Panc1 (cell line): ENCODE data around the gene ARPC1B. TPM values are rescaled to one million over a fixed set of nuclear protein-coding genes. Genes with fewer than 3 reads are reported as not detected.

Source experiments
- ATAC-seq: fragments of 200-7000 bp; cut with Tn5 transposase; 2 replicates; pipeline ENCODE4 v1.9.1; 2020; ENCODE audit warnings: mild to moderate bottlenecking, moderate library complexity
- BruUV-seq: library from RNA; stranded (reverse); fragments of 400-500 nt; replicated peaks from 2 replicates; lab custom pipeline; 2021; lab: Mats Ljungman, UMichigan
- CTCF ChIA-PET: fragments of 300-600 bp; sonication (Branson Sonifier 250); formaldehyde crosslinking; loops from one replicate; lab custom pipeline; 2022; ENCODE audit warnings: antibody characterized with exemption; lab: Charles Lee
- POLR2A ChIA-PET: fragments of 300-600 bp; sonication (Branson Sonifier 250); formaldehyde crosslinking; loops from one replicate; lab custom pipeline; 2022; ENCODE audit warnings: antibody characterized with exemption; lab: Charles Lee
- DNase-seq: peaks from one replicate; pipeline ENCODE4 v3.0.0-alpha.2; 2010; ENCODE audit warnings: low read depth, low spot score
- H3K27ac ChIP-seq: 2 replicates; pipeline ENCODE4 v1.5.1; 2011; ENCODE audit warnings: mild to moderate bottlenecking, low read length, inconsistent platforms
- H3K27me3 ChIP-seq: fragments of 200-500 bp; sonication (Bioruptor generic); 2 replicates; pipeline ENCODE4 v1.6.0; 2014; ENCODE audit warnings: low read length, inconsistent platforms; ENCODE audit not compliant: control insufficient read depth, insufficient read depth
- H3K36me3 ChIP-seq: fragments of 200-500 bp; sonication (Bioruptor generic); 2 replicates; pipeline ENCODE4 v1.5.1; 2014; ENCODE audit warnings: inconsistent platforms, mild to moderate bottlenecking, low read length, moderate library complexity; ENCODE audit not compliant: control insufficient read depth, insufficient read depth
- H3K4me1 ChIP-seq: 2 replicates; pipeline ENCODE4 v1.5.1; 2011; ENCODE audit warnings: inconsistent platforms, mild to moderate bottlenecking, low read length, moderate library complexity; ENCODE audit not compliant: control insufficient read depth, insufficient read depth
- H3K4me3 ChIP-seq, 2 experiments: 2 replicates each; pipeline ENCODE4 v1.5.1; 2011 to 2012; ENCODE audit warnings: low read depth in 2 of 2, low read length in 2 of 2, mild to moderate bottlenecking in 2 of 2, inconsistent platforms in 1 of 2, moderate library complexity in 1 of 2
- H3K9me3 ChIP-seq: fragments of 200-500 bp; sonication (Bioruptor generic); 2 replicates; pipeline ENCODE4 v1.5.1; 2014; ENCODE audit warnings: low read depth, mild to moderate bottlenecking, inconsistent platforms, low read length, moderate library complexity; ENCODE audit not compliant: control insufficient read depth, insufficient read depth
- CTCF ChIP-seq: fragments of 450-650 bp; IDR thresholded peaks from 2 replicates; pipeline ENCODE4 v1.5.1; 2017; ENCODE audit warnings: mild to moderate bottlenecking
- POLR2AphosphoS5 ChIP-seq: IDR thresholded peaks from 2 replicates; pipeline ENCODE4 v1.6.1; 2012; ENCODE audit warnings: mild to moderate bottlenecking, low read depth, low read length, moderate library complexity
- REST ChIP-seq, 2 experiments: IDR thresholded peaks; 2 replicates each; pipeline ENCODE4 v1.6.1; 2011 to 2012; ENCODE audit warnings: low read depth in 2 of 2, control low read depth in 1 of 2, low read length in 1 of 2, mild to moderate bottlenecking in 1 of 2, moderate library complexity in 1 of 2; ENCODE audit not compliant: insufficient read depth in 1 of 2
- SIN3A ChIP-seq: IDR thresholded peaks from 2 replicates; pipeline ENCODE4 v1.6.1; 2012; ENCODE audit warnings: low read depth, mild to moderate bottlenecking, low read length, moderate library complexity, borderline replicate concordance; ENCODE audit not compliant: insufficient read depth
- TCF7L2 ChIP-seq: IDR thresholded peaks from 2 replicates; pipeline ENCODE4 v1.6.1; 2011; ENCODE audit warnings: mild to moderate bottlenecking, low read depth, low read length, inconsistent platforms
- in situ Hi-C: cut with HindIII; loops from 2 replicates; pipeline ENCODE4 v1.10.0; 2016; ENCODE audit warnings: low sequenced_read_pairs, low pct_unique_long_range_greater_than_20kb
- intact Hi-C: fragments of 100-400 bp; cut with micrococcal nuclease; formaldehyde crosslinking; loops from one replicate; pipeline ENCODE4 v1.10.0; 2022; ENCODE audit not compliant: unreplicated experiment
- total RNA-seq: library from RNA; stranded (reverse); gene quantifications from one replicate; pipeline ENCODE4 v1.2.1, GENCODE V29; 2021; ENCODE audit not compliant: unreplicated experiment

The ARPC1B gene
- total RNA-seq, 1 experiment from 2014 or later, result 266 TPM

- CTCF ChIA-PET, result no interaction called here
- Histone ChIP-seq H3K4me3 (no peak overlapping the region), H3K36me3 (peaks cover 6% of the 10 kb centered on the region; the same call in 1 of the 2 replicates), H3K9me3 (no peaks in the 10 kb centered on the region), H3K27me3 (no peaks in the 10 kb centered on the region), H3K4me1 (peaks cover 56% of the 10 kb centered on the region), H3K27ac (peak overlapping the region; percentile 78)
- intact Hi-C loops, result no loop called here
- POLR2A ChIA-PET, result no interaction called here
- no peak for TF ChIP-seq REST (IDR thresholded peaks at IDR 0.05; ENCODE audit: insufficient read depth in 1 of 2, low read depth in 2 of 2, low read length in 1 of 2)
- TF ChIP-seq POLR2AphosphoS5, result peak; percentile 75
- BruUV-seq, result no TSS peak
- DNase-seq, result no peak
- in situ Hi-C loops, result no loop called here
- peak; percentile 31 for ATAC-seq
Observed at GRCh38 chr7:99397297-99397983, 22.9 kb downstream of the ARPC1B start.

GRCh38 chr7:99398891-99399445 lies 24.4 kb downstream of the ARPC1B start:
- peaks cover 12% of the 10 kb centered on the region for H3K36me3 ChIP-seq
- no peaks in the 10 kb centered on the region for H3K9me3 ChIP-seq
- ChIA-PET CTCF (interaction anchor here (0.9 kb wide), 1 partner anchor 39 kb away, joined by 3 read pairs; no protein-coding TSS in a partner anchor), POLR2A (interaction anchor here (0.7 to 1.7 kb wide), 2 partner anchors 10 to 24 kb away, joined by 3 to 5 read pairs; partner anchors contain the start of genes BUD31 and PDAP1)
- no peak for TF ChIP-seq CTCF
- TF ChIP-seq REST (IDR thresholded peaks at IDR 0.05; ENCODE audit: insufficient read depth in 1 of 2, low read depth in 2 of 2, low read length in 1 of 2), result no peak
- TF ChIP-seq TCF7L2, result no peak
- TF ChIP-seq POLR2AphosphoS5, result 0 out of 2 replicates have a peak, but pooled peaks have one; percentile 48
- no peak; the same call in 1 of the 2 replicates for TF ChIP-seq SIN3A
- no TSS peak for BruUV-seq
- 0 out of 2 replicates have a peak, but pooled peaks have one; percentile 2 for ATAC-seq
- no peak overlapping the region for H3K27ac ChIP-seq
- in situ Hi-C loops, result no loop called here
- no peak for DNase-seq
- H3K4me3 ChIP-seq, result no peak overlapping the region
- intact Hi-C loops, result no loop called here
- no peaks in the 10 kb centered on the region for H3K27me3 ChIP-seq
- H3K4me1 ChIP-seq, result peaks cover 43% of the 10 kb centered on the region
